ENCODE measurements around the gene SYNM.
A peak's percentile ranks its signal among the peaks of the same experiment; 100 is the strongest.

The SYNM gene

GRCh38 chr15:99085413-99086326 is 19.2 kb upstream of the SYNM start:
- no peak for DNase-seq

- no peak for DNase-seq
Observed at GRCh38 chr15:99086327-99086667, 18.6 kb upstream of the SYNM start.

- no peak for DNase-seq
Observed at GRCh38 chr15:99087405-99087943, 17.4 kb upstream of the SYNM start.

- no peak for DNase-seq
Observed at GRCh38 chr15:99090011-99090699, 14.7 kb upstream of the SYNM start.

GRCh38 chr15:99090938-99091337 is 13.9 kb upstream of the SYNM start:
- no peak for DNase-seq

GRCh38 chr15:99092554-99093172 is 12.2 kb upstream of the SYNM start:
- no peak for DNase-seq

GRCh38 chr15:99095626-99096025 is 9.3 kb upstream of the SYNM start:
- no peak for DNase-seq

- DNase-seq = no peak
Observed at GRCh38 chr15:99096173-99096893, 8.5 kb upstream of the SYNM start.

GRCh38 chr15:99096894-99097426 is 7.9 kb upstream of the SYNM start:
- no peak for DNase-seq

- DNase-seq = no peak
Observed at GRCh38 chr15:99097441-99098410, 7.2 kb upstream of the SYNM start.

- no peak for DNase-seq
Observed at GRCh38 chr15:99098426-99098825, 6.5 kb upstream of the SYNM start.

- DNase-seq = no peak
Observed at GRCh38 chr15:99098991-99099390, 5.9 kb upstream of the SYNM start.

- DNase-seq = no peak
Observed at GRCh38 chr15:99099661-99100060, 5.2 kb upstream of the SYNM start.

GRCh38 chr15:99100245-99101173 is 4.4 kb upstream of the SYNM start:
- DNase-seq = peak; percentile 32

GRCh38 chr15:99101501-99101900 is 3.4 kb upstream of the SYNM start:
- no peak for DNase-seq

- no peak for DNase-seq
Observed at GRCh38 chr15:99102332-99103235, 2.3 kb upstream of the SYNM start.

GRCh38 chr15:99103279-99103678 is 1.6 kb upstream of the SYNM start:
- no peak for DNase-seq

GRCh38 chr15:99105514-99106341 is 848 bp downstream of the SYNM start:
- peak; percentile 8 for DNase-seq
